HG03460 (cell line): Measurements from ENCODE around the gene CST2.
"Not testable (repeated sequence)": the region's sequence is repeated elsewhere in the genome, so short reads cannot be mapped to it uniquely, and the experiment has no call there.

ENCODE experiments used
- ATAC-seq: cut with Tn5 transposase; IDR thresholded peaks from one replicate; pipeline ENCODE4 v1.9.1; 2021; ENCODE audit not compliant: unreplicated experiment

The CST2 gene

GRCh38 chr20:23811559-23811958 is 15.0 kb downstream of the CST2 start:
- ATAC-seq, result not testable (repeated sequence)

GRCh38 chr20:23810349-23810748 is 16.2 kb downstream of the CST2 start:
- not testable (repeated sequence) for ATAC-seq

GRCh38 chr20:23800865-23801264 is 25.7 kb downstream of the CST2 start:
- no peak for ATAC-seq

GRCh38 chr20:23799216-23799847 is 27.2 kb downstream of the CST2 start:
- ATAC-seq, result peak; percentile 84

GRCh38 chr20:23795526-23795925 is 31.0 kb downstream of the CST2 start:
- ATAC-seq, result no peak

- ATAC-seq, result no peak
Observed at GRCh38 chr20:23794841-23795240, 31.7 kb downstream of the CST2 start.

- no peak for ATAC-seq
Observed at GRCh38 chr20:23794065-23794464, 32.5 kb downstream of the CST2 start.

GRCh38 chr20:23783447-23783846 is 43.1 kb downstream of the CST2 start:
- no peak for ATAC-seq

GRCh38 chr20:23782366-23782983 is 44.1 kb downstream of the CST2 start:
- ATAC-seq, result no peak

GRCh38 chr20:23778676-23779075 is 47.9 kb downstream of the CST2 start:
- ATAC-seq, result not testable (repeated sequence)

GRCh38 chr20:23777380-23777779 is 49.1 kb downstream of the CST2 start:
- not testable (repeated sequence) for ATAC-seq

- no peak for ATAC-seq
Observed at GRCh38 chr20:23776067-23776771, 50.3 kb downstream of the CST2 start.

GRCh38 chr20:23774081-23774480 is 52.4 kb downstream of the CST2 start:
- ATAC-seq, result no peak
